Fibroblast of lung (primary cell): Measurements from ENCODE around the gene PRCC. TPM values are rescaled to one million over a fixed set of nuclear protein-coding genes. Genes with fewer than 3 reads are reported as not detected.

Experiments used
- DNase-seq, 2 donors: peaks; one replicate each; pipeline versions ENCODE4 v3.0.0 to v3.0.0-alpha.2; 2010; ENCODE audit warnings: low read depth in 2 of 2
- H2AFZ ChIP-seq: 2 replicates; pipeline ENCODE4 v1.5.1; 2012; ENCODE audit warnings: low read length, control low read depth, inconsistent platforms
- H3K27ac ChIP-seq: 2 replicates; pipeline ENCODE4 v1.5.1; 2011; ENCODE audit warnings: low read length, control low read depth; ENCODE audit not compliant: insufficient read depth
- H3K27me3 ChIP-seq: 2 replicates; pipeline ENCODE4 v1.5.1; 2011; ENCODE audit warnings: mild to moderate bottlenecking, low read length; ENCODE audit not compliant: control insufficient read depth, insufficient read depth
- H3K36me3 ChIP-seq: 2 replicates; pipeline ENCODE4 v1.5.1; 2011; ENCODE audit warnings: low read length; ENCODE audit not compliant: control insufficient read depth, insufficient read depth
- H3K4me1 ChIP-seq: 2 replicates; pipeline ENCODE4 v1.5.1; 2011; ENCODE audit warnings: low read length; ENCODE audit not compliant: control insufficient read depth, insufficient read depth; ENCODE audit errors: extremely low read depth
- H3K4me2 ChIP-seq: 2 replicates; pipeline ENCODE4 v1.5.1; 2011; ENCODE audit warnings: low read length, control low read depth; ENCODE audit not compliant: insufficient read depth; ENCODE audit errors: extremely low read depth
- H3K4me3 ChIP-seq, 4 experiments: fragments of 200-600 bp in 1 of 4; sonication (generic) in 1 of 4; replicated peaks in 1 of 4; 2 replicates each; pipeline ENCODE4 v1.5.1; 2011 to 2016; ENCODE audit warnings: low read length in 4 of 4, low read depth in 3 of 4, mild to moderate bottlenecking in 3 of 4, control low read depth in 2 of 4, inconsistent platforms in 1 of 4, mixed read lengths in 1 of 4; ENCODE audit not compliant: insufficient read depth in 1 of 4; ENCODE audit errors: control extremely low read depth in 1 of 4
- H3K79me2 ChIP-seq: 2 replicates; pipeline ENCODE4 v1.5.1; 2012; ENCODE audit warnings: mild to moderate bottlenecking, low read length, inconsistent platforms; ENCODE audit not compliant: control insufficient read depth, insufficient read depth
- H3K9ac ChIP-seq: 2 replicates; pipeline ENCODE4 v1.5.1; 2011; ENCODE audit warnings: mild to moderate bottlenecking, low read length, control low read depth; ENCODE audit not compliant: insufficient read depth
- H3K9me3 ChIP-seq: 2 replicates; pipeline ENCODE4 v1.5.1; 2012; ENCODE audit warnings: low read depth, low read length; ENCODE audit not compliant: control insufficient read depth, insufficient read depth
- H4K20me1 ChIP-seq: 2 replicates; pipeline ENCODE4 v1.5.1; 2011; ENCODE audit warnings: low read length; ENCODE audit not compliant: control insufficient read depth, insufficient read depth; ENCODE audit errors: extremely low read depth
- CTCF ChIP-seq, 2 donors: IDR thresholded peaks in 1 of 2; conservative IDR thresholded peaks in 1 of 2; 1 replicate in 1 of 2; 2 replicates in 1 of 2; pipeline ENCODE4 v1.5.1; 2011 to 2012; ENCODE audit warnings: low read length in 2 of 2, control low read depth in 1 of 2, inconsistent platforms in 1 of 2, low read depth in 1 of 2, mild to moderate bottlenecking in 1 of 2
- EZH2 ChIP-seq: IDR thresholded peaks from 2 replicates; pipeline ENCODE4 v1.5.1; 2012; ENCODE audit warnings: low read length, control low read depth, mild to moderate bottlenecking; ENCODE audit errors: missing control alignments
- polyA plus RNA-seq, 2 donors: library from polyadenylated mRNA; depleted of rRNA in 1 of 2; stranded (reverse) in 1 of 2; unstranded in 1 of 2; fragments of >200 nt; gene quantifications; 2 replicates each; pipeline ENCODE4 v1.2.1, GENCODE V29; 2011 to 2012; ENCODE audit warnings: missing spikeins in 1 of 2
- total RNA-seq: library from RNA; depleted of rRNA; stranded (reverse); fragments of >200 nt; gene quantifications from 2 replicates; pipeline ENCODE4 v1.2.1, GENCODE V29; 2014

PRCC gene
- total and polyA plus RNA-seq, 2 donors (not counting 1 experiment from before 2014, with no cell fraction given) = 13.2 to 52.0 TPM

GRCh38 chr1:156772728-156773497, 5.6 kb downstream of the PRCC start:
- Histone ChIP-seq H3K4me3 (no peak overlapping the region), H3K9ac (peak overlapping the region; percentile 14), H3K4me1 (no peaks in the 10 kb centered on the region), H3K9me3 (no peaks in the 10 kb centered on the region), H3K4me2 (peak overlapping the region; percentile 32), H3K27me3 (no peaks in the 10 kb centered on the region), H3K27ac (no peak overlapping the region), H3K79me2 (peaks cover 81% of the 10 kb centered on the region), H3K36me3 (peaks cover 3% of the 10 kb centered on the region), H4K20me1 (no peaks in the 10 kb centered on the region), H2AFZ (no peak overlapping the region)
- TF ChIP-seq CTCF (conservative IDR thresholded peaks at IDR 0.05 in 1 of 2, IDR thresholded peaks at IDR 0.05 in 1 of 2; ENCODE audit: low read depth in 1 of 2, low read length in 2 of 2) (no peak), EZH2 (no peak)
- no peak for DNase-seq

- Histone ChIP-seq H3K36me3 (peaks cover 3% of the 10 kb centered on the region), H3K9ac (no peak overlapping the region), H3K4me3 (no peak overlapping the region), H3K4me2 (no peak overlapping the region), H3K4me1 (no peaks in the 10 kb centered on the region), H3K27me3 (no peaks in the 10 kb centered on the region), H2AFZ (no peak overlapping the region), H4K20me1 (no peaks in the 10 kb centered on the region), H3K27ac (no peak overlapping the region), H3K9me3 (no peaks in the 10 kb centered on the region), H3K79me2 (peaks cover 79% of the 10 kb centered on the region)
- no peak for DNase-seq
- no peak for TF ChIP-seq CTCF (conservative IDR thresholded peaks at IDR 0.05 in 1 of 2, IDR thresholded peaks at IDR 0.05 in 1 of 2; ENCODE audit: low read depth in 1 of 2, low read length in 2 of 2)
- no peak for TF ChIP-seq EZH2
These were observed 6.3 kb downstream of the PRCC start for GRCh38 chr1:156773607-156774006.

DNA sequence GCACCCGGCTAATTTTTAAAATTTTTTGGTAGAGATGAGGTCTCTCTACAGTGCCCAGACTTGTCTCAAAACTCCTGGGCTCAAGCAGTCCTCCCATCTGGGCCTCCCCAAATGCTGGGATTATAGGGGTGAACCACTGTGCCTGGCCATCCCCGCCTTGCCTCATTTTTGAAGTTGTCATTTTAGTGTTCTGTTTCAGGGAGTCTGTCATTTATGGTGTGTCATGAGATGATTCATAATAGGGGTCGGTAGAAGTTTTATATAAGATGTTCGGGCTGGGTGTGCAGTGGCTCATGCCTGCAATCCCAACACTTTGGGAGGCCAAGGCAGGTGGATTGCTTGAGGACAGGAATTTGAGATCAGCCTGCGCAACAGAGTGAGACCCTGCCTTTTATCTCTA, 8.5 kb downstream of the PRCC start:
- no peak overlapping the region for H3K9ac ChIP-seq
- TF ChIP-seq CTCF (conservative IDR thresholded peaks at IDR 0.05 in 1 of 2, IDR thresholded peaks at IDR 0.05 in 1 of 2; ENCODE audit: low read depth in 1 of 2, low read length in 2 of 2) = no peak
- no peak for TF ChIP-seq EZH2

More for the DNA sequence above, 8.5 kb downstream of the PRCC start:
- Histone ChIP-seq H3K4me3 (no peak overlapping the region), H3K79me2 (peaks cover 66% of the 10 kb centered on the region), H3K4me1 (peaks cover under 1% of the 10 kb centered on the region), H3K36me3 (peaks cover 3% of the 10 kb centered on the region), H3K9me3 (no peaks in the 10 kb centered on the region), H4K20me1 (no peaks in the 10 kb centered on the region), H2AFZ (no peak overlapping the region), H3K27me3 (no peaks in the 10 kb centered on the region), H3K27ac (no peak overlapping the region), H3K4me2 (no peak overlapping the region)
- no peak for DNase-seq
